Ramos (cell line): ENCODE data around the gene IGF2BP1.
"Not testable (repeated sequence)": the region's sequence is repeated elsewhere in the genome, so short reads cannot be mapped to it uniquely, and the experiment has no call there.

Source experiments
- in situ Hi-C: fragments of 300-500 bp; cut with MboI; formaldehyde crosslinking; loops from one replicate; pipeline ENCODE4 v1.14.3; 2022; ENCODE audit warnings: low sequenced_read_pairs; ENCODE audit not compliant: unreplicated experiment

IGF2BP1 gene

GRCh38 chr17:48995304-48995973, 1.7 kb upstream of the IGF2BP1 start:
- in situ Hi-C loops, result no loop called here

GRCh38 chr17:48995974-48996721, 1.0 kb upstream of the IGF2BP1 start:
- in situ Hi-C loops, result no loop called here

- in situ Hi-C loops, result no loop called here
Measured at GRCh38 chr17:48996722-48997102, 473 bp upstream of the IGF2BP1 start.

- in situ Hi-C loops, result no loop called here
Measured at GRCh38 chr17:48997827-48998586, 822 bp downstream of the IGF2BP1 start.

- in situ Hi-C loops, result no loop called here
Measured at GRCh38 chr17:48998587-48999440, 1.6 kb downstream of the IGF2BP1 start.

GRCh38 chr17:49000943-49001342, 3.8 kb downstream of the IGF2BP1 start:
- in situ Hi-C loops, result no loop called here

- in situ Hi-C loops, result no loop called here
Measured at GRCh38 chr17:49001671-49002070, 4.5 kb downstream of the IGF2BP1 start.

GRCh38 chr17:49002331-49002730, 5.1 kb downstream of the IGF2BP1 start:
- in situ Hi-C loops, result no loop called here

- in situ Hi-C loops, result no loop called here
Measured at GRCh38 chr17:49002766-49003165, 5.6 kb downstream of the IGF2BP1 start.

- in situ Hi-C loops, result no loop called here
Measured at GRCh38 chr17:49003557-49004511, 6.6 kb downstream of the IGF2BP1 start.

GRCh38 chr17:49005140-49005539, 8.0 kb downstream of the IGF2BP1 start:
- in situ Hi-C loops, result no loop called here

- in situ Hi-C loops, result not testable (repeated sequence)
Measured at GRCh38 chr17:49008908-49009307, 11.7 kb downstream of the IGF2BP1 start.

- in situ Hi-C loops, result no loop called here
Measured at GRCh38 chr17:49012769-49013255, 15.6 kb downstream of the IGF2BP1 start.

- in situ Hi-C loops, result no loop called here
Measured at GRCh38 chr17:49013311-49014213, 16.4 kb downstream of the IGF2BP1 start.

- in situ Hi-C loops, result no loop called here
Measured at GRCh38 chr17:49015179-49015923, 18.2 kb downstream of the IGF2BP1 start.

- in situ Hi-C loops, result no loop called here
Measured at GRCh38 chr17:49015924-49016774, 19.0 kb downstream of the IGF2BP1 start.
